ENCODE data around the gene MED12. TPM values are rescaled to one million over a fixed set of nuclear protein-coding genes. Genes with fewer than 3 reads are reported as not detected.

Gene MED12
- total and polyA plus RNA-seq, 2 of the 8 experiments (the other 6 are each of a cell fraction or from before 2014, with no cell fraction given) = 19.4 to 48.9 TPM

- no peak overlapping the region for H2BK20ac ChIP-seq (ENCODE audit: low read length)
- POLR2A ChIA-PET (ENCODE audit: partially characterized antibody) = interaction anchor here (0.9 to 2.4 kb wide), 8 partner anchors 12 to 41 kb away, joined by 3 to 17 read pairs (median 4); partner anchors contain the start of genes IL2RG, MED12 and SNX12
- H2BK120ac ChIP-seq (replicated peaks; ENCODE audit: low read depth, low read length) = no peak overlapping the region
- H3K23ac ChIP-seq (ENCODE audit: insufficient read length) = no peak overlapping the region
- H3K4me1 ChIP-seq (replicated peaks in 1 of 4; ENCODE audit: control insufficient read depth in 3 of 4, insufficient read depth in 4 of 4, low read length in 3 of 4) = peaks cover 9 to 39% (median 21%) of the 10 kb centered on the region in 4 experiments
- 0% methylated on average over 3 of the region's 4 CpGs; no CpG with 5 or more reads in 1 of the 2 experiments for WGBS, 2 experiments (ENCODE audit: extremely low coverage in 1 of 2, insufficient coverage in 1 of 2, insufficient read length in 1 of 2, insufficient replicate concordance in 2 of 2, low coverage in 1 of 2, low lambda C conversion rate in 2 of 2, missing lambda C conversion rate in 1 of 2)
- no peak overlapping the region for H2BK12ac ChIP-seq (ENCODE audit: low read depth, low read length)
- CTCF ChIA-PET (ENCODE audit: partially characterized antibody) = interaction anchor here (0.8 to 1.3 kb wide), 10 partner anchors 15 to 238 kb away, joined by 3 to 8 read pairs (median 4); no protein-coding TSS in a partner anchor
- H4K5ac ChIP-seq (ENCODE audit: insufficient read length, low read depth, low read length) = no peak overlapping the region
- peak overlapping the region in 2 of 4 experiments; percentile 16 to 53; a peak in 5 of 8 replicates for H3K4me3 ChIP-seq (ENCODE audit: extremely low read depth in 1 of 4, insufficient read depth in 2 of 4, low read depth in 3 of 4, low read length in 4 of 4)
- H2BK5ac ChIP-seq (ENCODE audit: low read depth, low read length) = no peak overlapping the region
- no peak overlapping the region; the same call in 1 of the 2 replicates for H4K8ac ChIP-seq (ENCODE audit: extremely low read depth, insufficient read depth, low read length)
- peak overlapping the region; percentile 68 to 95 for H3K4me2 ChIP-seq (ENCODE audit: insufficient read depth in 1 of 2, low read depth in 2 of 2, low read length in 2 of 2)
- H4K20me1 ChIP-seq (replicated peaks in 1 of 2; ENCODE audit: control insufficient read depth in 1 of 2, insufficient read depth in 2 of 2, low read length in 2 of 2) = peaks cover 0 to 2% of the 10 kb centered on the region in 2 experiments
- TF ChIP-seq TEAD4 (IDR thresholded peaks at IDR 0.05; ENCODE audit: low read depth, low read length) = peak; percentile 66
- TF ChIP-seq EP300 (IDR thresholded peaks at IDR 0.05; ENCODE audit: borderline replicate concordance in 1 of 2, low read depth in 2 of 2, low read length in 2 of 2) = 0 out of 3 replicates have a peak, but pooled peaks of 1 of the 2 experiments have one; percentile 13
- 0 out of 2 replicates have a peak, but pooled peaks have one; percentile 17 for TF ChIP-seq SP1 (IDR thresholded peaks at IDR 0.05; ENCODE audit: low read depth, low read length)
- TF ChIP-seq ASH2L (IDR thresholded peaks at IDR 0.05; ENCODE audit: low read length) = no peak
- H2AFZ ChIP-seq (ENCODE audit: low read length) = no peak overlapping the region
- H3K27ac ChIP-seq (ENCODE audit: low read depth, low read length) = no peak overlapping the region
- H4K91ac ChIP-seq (replicated peaks; ENCODE audit: insufficient read length, low read length) = no peak overlapping the region
- no peak overlapping the region for H3K14ac ChIP-seq (ENCODE audit: insufficient read length)
- no peak overlapping the region for H3K4ac ChIP-seq (replicated peaks; ENCODE audit: insufficient read length, low read depth, low read length)
- FAIRE-seq (no peak), DNase-seq (ENCODE audit: low read depth in 1 of 2, low spot score in 2 of 2) (peak in 1 of 2 experiments; percentile 47)
- H2AK5ac ChIP-seq (ENCODE audit: low read depth, low read length) = no peak overlapping the region
- no peak overlapping the region; a peak in 1 of 7 replicates for H3K9ac ChIP-seq (replicated peaks in 1 of 4; ENCODE audit: extremely low read depth in 1 of 4, low read depth in 3 of 4, low read length in 3 of 4)
- H2BK15ac ChIP-seq (ENCODE audit: low read length) = no peak overlapping the region
- H3K79me2 ChIP-seq (ENCODE audit: control insufficient read depth in 1 of 2, insufficient read depth in 2 of 2, low read length in 2 of 2) = peaks cover 0 to 8% of the 10 kb centered on the region in 2 experiments; a peak in 2 of 4 replicates
- H3K79me1 ChIP-seq (ENCODE audit: low read depth, low read length) = no peaks in the 10 kb centered on the region; the same call in 1 of the 2 replicates
- peaks cover 0 to 6% (median 0%) of the 10 kb centered on the region in 4 experiments; a peak in 1 of 8 replicates for H3K36me3 ChIP-seq (ENCODE audit: control insufficient read depth in 2 of 4, insufficient read depth in 4 of 4, low read length in 3 of 4)
- H3K9me3 ChIP-seq (ENCODE audit: insufficient read depth in 2 of 2, low read depth in 1 of 2, low read length in 1 of 2) = no peaks in the 10 kb centered on the region
- no peak overlapping the region for H3K56ac ChIP-seq (replicated peaks; ENCODE audit: insufficient read length, low read depth, low read length)
- H3K27me3 ChIP-seq (replicated peaks in 1 of 4; ENCODE audit: control insufficient read depth in 3 of 4, extremely low read depth in 1 of 4, insufficient read depth in 3 of 4, low read length in 3 of 4) = peaks cover 0 to 5% (median 0%) of the 10 kb centered on the region in 4 experiments; a peak in 1 of 7 replicates
- peaks cover 10% of the 10 kb centered on the region for H3K23me2 ChIP-seq (ENCODE audit: low read depth, low read length)
- no peak overlapping the region for H3K18ac ChIP-seq (ENCODE audit: extremely low read depth, low read length)
These were observed 18.7 kb upstream of the MED12 start for GRCh38 chrX:71099736-71100135.

Measured in H1 (cell line).